SH-SY5Y (cell line): ENCODE results near the gene FAT1.

ENCODE experiments used
- GATA2 ChIP-seq: IDR thresholded peaks from 2 replicates; pipeline ENCODE4 v1.6.1; 2011; ENCODE audit warnings: mild to moderate bottlenecking, low read depth, low read length
- GATA3 ChIP-seq: IDR thresholded peaks from 2 replicates; pipeline ENCODE4 v1.6.1; 2011; ENCODE audit warnings: low read depth, mild to moderate bottlenecking, low read length, moderate library complexity

- no peak for TF ChIP-seq GATA2
- TF ChIP-seq GATA3: no peak
Measured at GRCh38 chr4:186762361-186762760, 38.7 kb upstream of the FAT1 start.
